NCI-H526 treated with DMSO at 0.1 percent for 48 hours (cell line): ENCODE results near the gene IL36A.

Experiments used
- DNase-seq: peaks from one replicate; lab custom pipeline; 2025; lab: John Stamatoyannopoulos, UW

Gene IL36A, protein sequence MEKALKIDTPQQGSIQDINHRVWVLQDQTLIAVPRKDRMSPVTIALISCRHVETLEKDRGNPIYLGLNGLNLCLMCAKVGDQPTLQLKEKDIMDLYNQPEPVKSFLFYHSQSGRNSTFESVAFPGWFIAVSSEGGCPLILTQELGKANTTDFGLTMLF

GRCh38 chr2:113005030-113005509 is at the start of gene IL36A:
TSS of gene IL36A (plus strand) at chr2:113005459. CDS start at chr2:113005872, 413 bp downstream.
- DNase-seq: no peak

- DNase-seq: no peak
Measured at GRCh38 chr2:112957511-112957910, 47.7 kb upstream of the IL36A start.

GRCh38 chr2:112958428-112959108 is 46.7 kb upstream of the IL36A start:
- DNase-seq: peak; percentile 50

GRCh38 chr2:112959109-112959812 is 46.0 kb upstream of the IL36A start:
- no peak for DNase-seq

GRCh38 chr2:112960230-112960825 is 44.9 kb upstream of the IL36A start:
- DNase-seq: no peak

DNA sequence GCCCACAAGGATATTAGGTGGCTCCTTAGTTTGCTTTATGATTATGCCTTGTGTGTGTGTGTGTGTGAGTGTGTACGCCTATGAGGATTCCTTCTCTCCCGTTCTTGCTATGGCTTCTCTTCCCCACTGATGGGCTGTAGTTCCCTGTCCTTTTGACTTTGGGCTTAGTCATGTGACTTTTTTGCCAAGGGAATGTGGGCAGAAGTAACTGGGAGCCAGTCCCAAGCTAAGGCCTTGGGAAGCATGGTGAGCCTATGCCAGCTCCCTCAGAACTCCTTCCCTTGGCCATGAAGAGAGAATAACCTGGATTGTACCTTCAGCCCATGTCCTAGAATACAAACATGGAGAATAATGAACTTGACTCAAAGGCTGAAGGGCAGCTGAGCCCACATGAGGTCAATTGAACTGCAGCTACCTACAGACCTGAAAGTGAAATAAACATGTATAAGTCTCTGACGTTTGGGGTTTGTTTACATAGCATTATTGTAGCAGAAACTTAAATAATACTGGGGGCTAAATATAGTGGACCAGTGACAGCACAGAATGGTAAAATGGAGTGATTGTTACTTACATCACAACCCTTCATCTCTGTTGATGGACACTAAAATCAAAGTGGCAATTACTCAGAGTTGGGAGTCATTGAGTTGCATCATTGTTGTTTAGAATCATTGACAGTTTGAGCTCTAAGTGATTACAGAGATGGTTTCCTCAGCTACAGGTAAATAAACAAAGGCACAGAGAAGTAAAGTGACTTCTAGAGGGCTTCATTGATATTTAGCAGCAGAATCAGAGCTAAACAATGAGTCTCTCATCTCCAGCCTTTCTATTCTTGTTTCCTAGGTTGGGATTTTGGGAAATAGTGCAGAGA is 42.7 kb upstream of the IL36A start:
- no peak for DNase-seq

- no peak for DNase-seq
Measured at GRCh38 chr2:112967023-112967422, 38.2 kb upstream of the IL36A start.

DNA sequence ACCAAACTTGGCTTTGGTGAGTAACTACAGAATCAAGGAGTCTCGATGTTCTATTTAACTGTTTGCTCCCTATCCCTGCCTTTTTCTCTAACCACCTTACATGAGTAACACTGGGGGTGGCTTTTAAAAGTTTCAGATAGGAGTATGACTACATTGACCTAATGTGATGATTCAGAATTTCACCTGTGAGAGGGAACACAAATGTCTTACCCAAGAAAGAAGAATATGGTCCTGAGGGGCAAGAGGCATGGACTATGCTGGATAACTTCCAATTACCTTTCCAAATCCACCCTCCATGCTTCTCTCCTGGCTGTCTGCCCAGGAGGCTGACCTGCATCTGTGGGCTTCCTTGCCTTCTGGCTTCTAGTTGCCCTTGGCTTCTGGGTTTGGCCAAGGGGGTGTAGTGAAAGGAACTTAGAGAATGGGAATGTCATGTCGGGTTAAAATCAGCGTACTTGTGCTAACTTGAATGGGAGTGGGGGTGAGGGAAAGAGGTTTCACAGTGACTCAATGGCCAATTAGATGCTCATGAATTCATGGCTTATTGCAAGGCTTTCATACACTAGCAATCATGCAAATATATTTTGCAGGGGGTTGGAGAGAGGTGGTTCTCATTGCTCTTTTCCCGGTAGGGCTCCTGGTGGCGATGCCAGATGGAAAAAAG is 32.7 kb upstream of the IL36A start:
- no peak for DNase-seq

DNA sequence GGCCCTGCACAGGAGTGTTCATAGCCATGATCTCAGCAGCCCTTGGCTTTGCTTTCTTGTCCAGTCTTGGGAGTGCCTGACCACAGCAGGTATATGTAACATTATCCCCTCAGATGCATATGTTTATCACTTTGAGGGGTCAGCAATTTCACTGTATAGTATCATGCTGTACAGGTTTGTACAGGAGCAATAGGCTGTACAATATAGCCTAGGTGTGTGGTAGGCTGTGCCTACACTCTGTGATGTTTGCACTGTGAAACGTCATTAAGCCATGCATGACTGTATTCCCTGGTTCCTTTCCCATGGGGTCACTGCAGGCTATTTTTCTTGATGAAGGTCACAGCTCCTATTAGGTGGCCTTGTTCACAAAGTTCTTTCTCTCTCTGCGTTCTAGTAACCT is 32.1 kb upstream of the IL36A start:
- DNase-seq: no peak

- DNase-seq: no peak
Measured at GRCh38 chr2:112977559-112978056, 27.7 kb upstream of the IL36A start, which contains the start of gene IL36G. TSS of gene IL36G (plus strand) at chr2:112978006. CDS start at chr2:112978639, 633 bp downstream.

- DNase-seq: no peak
Measured at GRCh38 chr2:112979731-112980130, 25.5 kb upstream of the IL36A start.

GRCh38 chr2:112980537-112980936 is 24.7 kb upstream of the IL36A start:
- no peak for DNase-seq

DNA sequence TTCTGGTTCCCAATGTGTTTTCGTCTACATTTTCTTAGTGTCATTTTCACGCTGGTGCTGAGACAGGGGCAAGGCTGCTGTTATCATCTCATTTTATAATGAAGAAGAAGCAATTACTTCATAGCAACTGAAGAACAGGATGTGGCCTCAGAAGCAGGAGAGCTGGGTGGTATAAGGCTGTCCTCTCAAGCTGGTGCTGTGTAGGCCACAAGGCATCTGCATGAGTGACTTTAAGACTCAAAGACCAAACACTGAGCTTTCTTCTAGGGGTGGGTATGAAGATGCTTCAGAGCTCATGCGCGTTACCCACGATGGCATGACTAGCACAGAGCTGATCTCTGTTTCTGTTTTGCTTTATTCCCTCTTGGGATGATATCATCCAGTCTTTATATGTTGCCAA is 20.2 kb upstream of the IL36A start:
- DNase-seq: no peak

DNA sequence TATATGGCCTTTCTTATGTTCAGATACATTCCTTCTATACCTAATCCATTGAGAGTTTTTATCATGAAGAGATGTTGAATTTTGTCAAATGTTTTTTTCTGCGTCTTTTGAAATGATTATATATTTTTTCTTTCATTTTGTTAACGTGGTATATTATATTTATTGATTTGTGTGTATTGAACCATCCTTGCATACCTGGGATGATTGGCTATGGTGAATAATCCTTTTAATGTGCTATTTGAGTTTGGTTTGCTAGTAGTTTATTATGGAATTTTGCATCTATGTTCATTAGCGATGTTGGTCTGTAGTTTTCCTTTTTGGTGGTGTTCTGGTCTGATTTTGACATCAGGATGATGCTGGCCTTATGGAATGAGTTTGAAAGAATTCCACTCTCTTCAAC is 15.6 kb upstream of the IL36A start:
- DNase-seq: no peak

DNA sequence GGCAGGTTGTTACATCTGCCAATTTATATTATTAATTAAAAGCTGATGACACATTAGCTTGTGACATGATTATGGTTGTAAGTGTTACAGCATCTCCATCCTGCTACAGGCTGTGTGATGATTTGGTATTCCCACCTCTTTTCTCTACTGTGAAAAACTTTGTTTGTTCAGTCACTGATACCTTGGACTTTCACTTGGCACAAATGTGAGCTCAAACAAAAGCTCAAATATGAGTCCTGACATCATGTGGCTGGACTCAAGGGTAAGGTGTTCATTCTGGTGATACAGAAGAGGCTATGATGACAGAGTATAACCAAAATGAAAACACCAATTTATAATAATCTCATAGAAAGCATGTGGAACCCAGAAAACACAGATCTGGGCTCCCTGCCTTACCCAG is 11.4 kb upstream of the IL36A start:
- DNase-seq: no peak

DNA sequence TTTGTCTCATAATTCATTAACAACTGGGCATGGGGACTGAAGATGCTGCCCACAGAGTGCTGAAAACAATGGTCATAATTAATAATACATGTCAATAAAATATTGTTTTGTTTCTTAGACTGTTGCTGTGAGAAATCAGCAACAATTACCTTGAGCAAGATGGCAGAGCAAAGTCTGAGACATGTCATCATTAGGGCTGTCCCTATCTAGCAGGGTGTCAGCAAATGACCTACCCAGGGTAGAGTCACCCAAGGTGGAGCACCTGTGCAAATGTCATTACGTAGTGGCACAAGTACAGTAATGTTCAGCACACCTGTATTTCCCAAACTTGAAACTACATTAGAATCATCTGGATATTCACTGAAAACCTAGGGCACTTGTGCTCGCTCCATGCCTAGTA is 10.6 kb upstream of the IL36A start:
- no peak for DNase-seq

- DNase-seq: no peak
Measured at GRCh38 chr2:112995346-112995920, 9.8 kb upstream of the IL36A start.

DNA sequence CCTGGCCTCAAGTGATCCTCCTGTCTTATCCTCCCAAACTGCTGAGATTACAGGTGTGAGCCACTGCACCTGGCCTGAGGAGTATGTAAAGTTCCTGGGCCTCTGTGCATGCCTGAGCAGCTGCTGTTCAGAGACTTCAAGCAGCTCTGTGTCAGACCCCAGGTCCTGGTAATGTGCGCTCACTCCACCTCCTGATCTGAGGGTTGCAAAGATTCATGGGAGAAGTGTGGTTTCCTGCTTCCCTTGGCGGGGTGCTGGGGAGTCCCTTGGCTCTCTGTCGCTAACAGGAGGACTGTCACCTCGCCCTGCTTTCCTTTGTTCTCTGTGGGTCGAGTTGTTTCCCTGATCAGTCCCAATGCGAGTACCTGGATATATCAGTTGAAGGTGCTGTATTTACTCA is 8.6 kb upstream of the IL36A start:
- DNase-seq: no peak

DNA sequence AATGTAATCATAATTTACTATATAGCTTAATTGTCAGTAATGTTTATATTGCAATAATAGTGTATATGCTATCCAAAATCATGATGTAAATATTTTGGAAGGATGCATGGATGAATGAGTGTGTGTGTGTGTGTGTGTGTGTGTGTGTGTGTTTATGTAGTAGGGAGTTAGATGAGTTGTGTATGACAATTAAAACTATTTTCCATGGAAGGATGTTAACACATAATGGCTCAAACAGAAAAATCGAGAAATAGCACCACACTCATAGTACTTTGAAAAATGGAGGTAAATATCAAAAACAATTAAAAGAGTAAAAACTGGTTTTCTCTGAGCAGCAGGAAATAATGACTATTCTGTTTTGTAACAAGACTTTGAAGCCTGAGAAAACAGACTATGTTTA is 8.1 kb upstream of the IL36A start:
- DNase-seq: no peak

- no peak for DNase-seq
Measured at GRCh38 chr2:113000436-113000835, 4.8 kb upstream of the IL36A start.

DNA sequence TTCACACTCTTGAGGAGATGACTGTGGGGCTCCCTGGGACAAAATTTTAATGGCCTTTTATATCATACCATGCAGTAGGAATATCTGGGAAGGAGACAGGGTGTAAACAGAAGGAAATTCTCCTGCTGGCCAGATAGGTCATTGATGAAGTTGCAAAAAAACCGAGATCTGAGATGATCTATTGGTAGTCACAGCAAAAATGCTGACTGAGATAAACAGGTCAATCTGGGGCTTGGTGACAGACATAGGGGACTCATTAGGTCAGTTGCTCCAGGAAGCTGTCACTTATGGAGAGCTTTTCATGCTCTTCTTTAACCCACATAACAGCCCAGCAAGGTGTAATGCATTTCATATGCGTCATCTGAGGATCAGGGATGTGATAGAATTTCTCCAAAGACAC is 2.6 kb upstream of the IL36A start:
- DNase-seq: no peak
